Common myeloid progenitor, CD34-positive (primary cell): ENCODE results near the gene KAZN.
A peak's percentile ranks its signal among the peaks of the same experiment; 100 is the strongest.

Source experiments
- CTCF ChIA-PET: fragments of 350-600 bp; sonication (Branson Sonifier 250); formaldehyde crosslinking; loops from one replicate; lab custom pipeline; 2021; ENCODE audit warnings: antibody characterized with exemption; lab: Charles Lee
- POLR2A ChIA-PET: fragments of 350-600 bp; sonication (Branson Sonifier 250); formaldehyde crosslinking; loops from one replicate; lab custom pipeline; 2021; ENCODE audit warnings: antibody characterized with exemption; lab: Charles Lee
- DNase-seq, 3 donors: peaks; one replicate each; pipeline versions ENCODE4 v3.0.0 to v3.0.0-alpha.2; 2013
- H3K27ac ChIP-seq, 2 experiments: 1 replicate in 1 of 2; 2 replicates in 1 of 2; pipeline ENCODE4 v1.7.0; 2013; ENCODE audit warnings: inconsistent platforms in 2 of 2, low read length in 2 of 2, mild to moderate bottlenecking in 2 of 2, low read depth in 1 of 2, moderate library complexity in 1 of 2; ENCODE audit not compliant: severe bottlenecking in 2 of 2, insufficient read depth in 1 of 2, poor library complexity in 1 of 2
- H3K27me3 ChIP-seq, 5 experiments: replicated peaks in 2 of 5; 1 replicate in 3 of 5; 2 replicates in 2 of 5; pipeline versions ENCODE4 v1.6.1 to v1.7.0; 2013; ENCODE audit warnings: low read length in 4 of 5, mild to moderate bottlenecking in 2 of 5, moderate library complexity in 2 of 5, inconsistent platforms in 1 of 5; ENCODE audit not compliant: insufficient read depth in 5 of 5, control insufficient read depth in 4 of 5
- H3K36me3 ChIP-seq, 4 experiments: 1 replicate in 2 of 4; 2 replicates in 2 of 4; pipeline versions ENCODE4 v1.6.1 to v1.7.0; 2013; ENCODE audit warnings: low read length in 3 of 4, control low read depth in 1 of 4, mild to moderate bottlenecking in 1 of 4; ENCODE audit not compliant: control insufficient read depth in 4 of 4, insufficient read depth in 4 of 4
- H3K4me1 ChIP-seq, 4 experiments: 1 replicate in 3 of 4; 2 replicates in 1 of 4; pipeline versions ENCODE4 v1.6.1 to v1.7.1; 2013; ENCODE audit warnings: low read length in 3 of 4, mild to moderate bottlenecking in 3 of 4, control low read depth in 1 of 4, inconsistent platforms in 1 of 4, moderate library complexity in 1 of 4; ENCODE audit not compliant: control insufficient read depth in 4 of 4, insufficient read depth in 4 of 4; ENCODE audit errors: control extremely low read depth in 1 of 4
- H3K4me3 ChIP-seq, 7 experiments: 1 replicate in 4 of 7; 2 replicates in 3 of 7; pipeline versions ENCODE4 v1.5.1 to v1.7.0; 2013; ENCODE audit warnings: mild to moderate bottlenecking in 7 of 7, low read length in 6 of 7, moderate library complexity in 6 of 7, inconsistent platforms in 2 of 7, low read depth in 2 of 7, control low read depth in 1 of 7; ENCODE audit not compliant: insufficient read depth in 4 of 7, control insufficient read depth in 1 of 7; ENCODE audit errors: extremely low read depth in 1 of 7
- H3K9me3 ChIP-seq, 5 experiments: 1 replicate in 4 of 5; 2 replicates in 1 of 5; pipeline versions ENCODE4 v1.6.1 to v1.7.1; 2013; ENCODE audit warnings: low read length in 4 of 5, mild to moderate bottlenecking in 2 of 5, inconsistent platforms in 1 of 5, low read depth in 1 of 5, moderate library complexity in 1 of 5; ENCODE audit not compliant: control insufficient read depth in 4 of 5, insufficient read depth in 2 of 5; ENCODE audit errors: control extremely low read depth in 1 of 5
- WGBS: methylation state at CpG from one replicate; pipeline ENCODE4 v1.1.5; 2013; ENCODE audit not compliant: insufficient coverage; 5-methylcytosine and 5-hydroxymethylcytosine counted together

KAZN gene

DNA sequence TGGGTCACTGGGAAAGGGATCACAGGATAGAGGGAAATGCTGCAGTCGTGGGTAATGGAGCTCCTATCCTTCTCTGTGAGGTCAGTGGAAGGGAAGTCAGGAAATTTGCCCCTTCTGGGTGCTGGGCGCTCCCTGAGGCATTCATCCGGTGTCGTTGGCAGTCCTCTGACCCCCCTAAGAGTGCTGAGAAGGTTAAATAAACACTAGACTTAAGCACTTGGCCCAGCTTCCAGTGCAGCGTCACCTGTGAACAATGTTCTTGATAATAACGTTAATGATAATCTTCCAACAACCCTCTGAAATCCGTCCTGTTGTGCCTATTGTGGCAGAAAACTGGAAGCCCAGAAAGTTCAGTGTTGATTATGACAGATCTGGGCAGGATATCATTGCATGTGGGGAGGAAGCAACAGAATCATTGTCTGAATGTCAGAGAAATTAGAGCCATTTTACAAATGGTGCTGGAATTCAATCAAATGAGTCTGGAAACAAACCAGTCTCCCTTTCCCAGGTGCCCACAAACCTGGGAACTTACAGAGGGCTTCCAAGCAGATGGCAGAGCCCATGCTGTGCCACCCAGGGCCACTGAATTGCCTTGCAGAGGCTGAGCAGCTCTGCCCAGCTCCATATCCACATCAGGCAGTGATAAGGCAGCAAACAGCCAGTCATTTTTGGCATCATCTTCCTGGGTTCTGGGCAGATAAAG, 216.8 kb downstream of the KAZN start:
- Histone ChIP-seq H3K27ac (no peak overlapping the region), H3K4me1 (peaks cover 6 to 22% (median 15%) of the 10 kb centered on the region in 4 experiments), H3K9me3 (peaks cover 0 to 4% (median 0%) of the 10 kb centered on the region in 5 experiments), H3K4me3 (no peak overlapping the region), H3K27me3 (peaks cover 0 to 13% (median 3%) of the 10 kb centered on the region in 5 experiments), H3K36me3 (no peaks in the 10 kb centered on the region)
- WGBS = 93% methylated on average over 6 of the region's 7 CpGs
- POLR2A ChIA-PET = no interaction called here
- CTCF ChIA-PET = interaction anchor here (0.7 kb wide), 1 partner anchor 33 kb away, joined by 3 read pairs; no protein-coding TSS in a partner anchor
- no peak for DNase-seq

GRCh38 chr1:14817223-14818170, 219.0 kb downstream of the KAZN start:
- Histone ChIP-seq H3K36me3 (no peaks in the 10 kb centered on the region), H3K27ac (no peak overlapping the region), H3K9me3 (peaks cover 0 to 4% (median 0%) of the 10 kb centered on the region in 5 experiments), H3K27me3 (peaks cover 0 to 13% (median 3%) of the 10 kb centered on the region in 5 experiments), H3K4me1 (peaks cover 0 to under 1% (median 0%) of the 10 kb centered on the region in 4 experiments), H3K4me3 (no peak overlapping the region)
- WGBS = 91% methylated on average over 5 of the region's 8 CpGs
- peak in 2 of 3 donors; percentile 34 to 59 for DNase-seq
- ChIA-PET POLR2A (no interaction called here), CTCF (interaction anchor here (0.8 to 1.0 kb wide), 2 partner anchors 31 to 81 kb away, joined by 3 to 4 read pairs; no protein-coding TSS in a partner anchor)

GRCh38 chr1:14820295-14821085, 222.0 kb downstream of the KAZN start:
- ChIA-PET CTCF (interaction anchor here (0.7 to 1.2 kb wide), 2 partner anchors 8 to 9 kb away, joined by 3 read pairs; no protein-coding TSS in a partner anchor), POLR2A (no interaction called here)
- Histone ChIP-seq H3K27ac (no peak overlapping the region), H3K27me3 (peaks cover 0 to 3% (median 0%) of the 10 kb centered on the region in 5 experiments), H3K9me3 (peaks cover 0 to 4% (median 0%) of the 10 kb centered on the region in 5 experiments), H3K4me3 (no peak overlapping the region), H3K4me1 (peaks cover 0 to 13% (median 5%) of the 10 kb centered on the region in 4 experiments), H3K36me3 (no peaks in the 10 kb centered on the region)
- 88% methylated on average over 15 of the region's 18 CpGs for WGBS
- DNase-seq = no peak

DNA sequence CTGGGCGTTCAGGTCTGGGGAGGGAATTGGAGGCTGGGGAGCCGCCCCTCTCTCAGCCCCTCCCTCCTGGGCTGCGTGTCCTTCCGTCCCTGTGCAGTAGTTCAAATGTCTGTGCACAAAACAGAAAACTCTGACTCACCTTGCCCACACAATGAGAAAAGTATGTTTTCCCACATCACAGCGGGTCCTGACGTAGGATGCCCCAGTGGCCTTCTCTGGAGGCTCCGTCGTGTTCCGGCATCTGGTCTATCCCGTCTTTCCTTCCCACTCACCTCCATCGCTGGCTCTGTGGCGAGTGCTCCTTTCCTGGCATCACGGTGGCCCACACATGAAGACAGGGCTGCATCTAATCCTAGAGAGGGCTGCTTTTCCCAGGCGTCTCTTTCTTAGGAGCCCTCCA, 224.0 kb downstream of the KAZN start:
- no peaks in the 10 kb centered on the region for H3K36me3 ChIP-seq
- CTCF ChIA-PET = no interaction called here
- POLR2A ChIA-PET = no interaction called here
- peaks cover 0 to 22% (median 6%) of the 10 kb centered on the region in 4 experiments for H3K4me1 ChIP-seq
- no peaks in the 10 kb centered on the region for H3K9me3 ChIP-seq
- no peak overlapping the region for H3K27ac ChIP-seq
- H3K4me3 ChIP-seq = no peak overlapping the region
- DNase-seq = no peak
- 94% methylated on average over 7 of the region's 14 CpGs for WGBS
- peaks cover 0 to 3% (median 0%) of the 10 kb centered on the region in 5 experiments for H3K27me3 ChIP-seq

- no peak for DNase-seq
- Histone ChIP-seq H3K27ac (no peak overlapping the region), H3K4me1 (peaks cover 0 to 22% (median 6%) of the 10 kb centered on the region in 4 experiments), H3K9me3 (no peaks in the 10 kb centered on the region), H3K4me3 (no peak overlapping the region), H3K27me3 (peaks cover 0 to 3% (median 0%) of the 10 kb centered on the region in 5 experiments), H3K36me3 (no peaks in the 10 kb centered on the region)
- ChIA-PET CTCF (no interaction called here), POLR2A (no interaction called here)
- 85% methylated on average over 12 of the region's 14 CpGs for WGBS
Observed at GRCh38 chr1:14822996-14823395, 224.5 kb downstream of the KAZN start.

GRCh38 chr1:14824314-14824915, 225.9 kb downstream of the KAZN start:
- no peak overlapping the region for H3K4me3 ChIP-seq
- 13% methylated on average over 3 of the region's 6 CpGs for WGBS
- ChIA-PET CTCF (no interaction called here), POLR2A (interaction anchor here (0.6 to 1.1 kb wide), 2 partner anchors 11 to 20 kb away, joined by 3 read pairs; no protein-coding TSS in a partner anchor)
- H3K27ac ChIP-seq = no peak overlapping the region
- H3K9me3 ChIP-seq = peaks cover 0 to 3% (median 1%) of the 10 kb centered on the region in 5 experiments
- H3K4me1 ChIP-seq = peaks cover 0 to 22% (median 6%) of the 10 kb centered on the region in 4 experiments
- H3K36me3 ChIP-seq = no peaks in the 10 kb centered on the region
- H3K27me3 ChIP-seq = peaks cover 0 to 3% (median 0%) of the 10 kb centered on the region in 5 experiments
- DNase-seq = peak in 2 of 3 donors; percentile 71 to 72
